Measurements from ENCODE around the gene BNC2. TPM values are rescaled to one million over a fixed set of nuclear protein-coding genes. Genes with fewer than 3 reads are reported as not detected.

BNC2 gene
- total RNA-seq, 6 experiments from 2014 or later = 0.22 to 0.80 (median 0.36) TPM

DNA sequence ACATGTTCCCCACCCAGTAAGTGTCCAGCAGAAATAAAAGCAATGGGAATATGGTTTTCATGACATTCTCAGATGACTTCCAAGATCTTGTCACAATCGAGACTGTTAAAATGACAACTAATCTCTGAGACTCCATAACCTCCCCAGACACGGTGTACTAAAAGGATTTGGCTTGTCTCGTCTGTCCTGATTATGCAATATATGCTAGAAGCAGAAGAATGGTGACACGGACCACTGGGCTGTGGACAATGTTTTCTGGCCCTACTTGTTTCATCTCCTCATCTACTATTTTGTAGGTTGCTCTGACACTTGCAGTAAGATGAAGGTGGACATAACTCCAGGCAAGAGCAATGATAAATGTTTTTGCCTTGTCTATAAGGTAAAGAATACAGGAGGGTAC is 56.6 kb downstream of the BNC2 start:
- no peaks in the 10 kb centered on the region for H3K9me3 ChIP-seq
- H3K4me1 ChIP-seq = no peaks in the 10 kb centered on the region
- no peaks in the 10 kb centered on the region for H3K36me3 ChIP-seq
- 43% methylated on average over 4 of the region's 4 CpGs for WGBS (ENCODE audit: insufficient coverage, low coverage, low lambda C conversion rate, missing lambda C conversion rate)
- no peak overlapping the region for H3K4me3 ChIP-seq
- H3K27me3 ChIP-seq = no peaks in the 10 kb centered on the region
- ATAC-seq (no peak), DNase-seq (no peak)
- no peak overlapping the region for H3K27ac ChIP-seq
- TF ChIP-seq POLR2A (IDR thresholded peaks at IDR 0.05) = no peak
- TF ChIP-seq, protein P1, sequence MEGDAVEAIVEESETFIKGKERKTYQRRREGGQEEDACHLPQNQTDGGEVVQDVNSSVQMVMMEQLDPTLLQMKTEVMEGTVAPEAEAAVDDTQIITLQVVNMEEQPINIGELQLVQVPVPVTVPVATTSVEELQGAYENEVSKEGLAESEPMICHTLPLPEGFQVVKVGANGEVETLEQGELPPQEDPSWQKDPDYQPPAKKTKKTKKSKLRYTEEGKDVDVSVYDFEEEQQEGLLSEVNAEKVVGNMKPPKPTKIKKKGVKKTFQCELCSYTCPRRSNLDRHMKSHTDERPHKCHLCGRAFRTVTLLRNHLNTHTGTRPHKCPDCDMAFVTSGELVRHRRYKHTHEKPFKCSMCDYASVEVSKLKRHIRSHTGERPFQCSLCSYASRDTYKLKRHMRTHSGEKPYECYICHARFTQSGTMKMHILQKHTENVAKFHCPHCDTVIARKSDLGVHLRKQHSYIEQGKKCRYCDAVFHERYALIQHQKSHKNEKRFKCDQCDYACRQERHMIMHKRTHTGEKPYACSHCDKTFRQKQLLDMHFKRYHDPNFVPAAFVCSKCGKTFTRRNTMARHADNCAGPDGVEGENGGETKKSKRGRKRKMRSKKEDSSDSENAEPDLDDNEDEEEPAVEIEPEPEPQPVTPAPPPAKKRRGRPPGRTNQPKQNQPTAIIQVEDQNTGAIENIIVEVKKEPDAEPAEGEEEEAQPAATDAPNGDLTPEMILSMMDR (IDR thresholded peaks at IDR 0.05) = no peak
- intact Hi-C loops (cut with DNase I) = no loop called here

DNA sequence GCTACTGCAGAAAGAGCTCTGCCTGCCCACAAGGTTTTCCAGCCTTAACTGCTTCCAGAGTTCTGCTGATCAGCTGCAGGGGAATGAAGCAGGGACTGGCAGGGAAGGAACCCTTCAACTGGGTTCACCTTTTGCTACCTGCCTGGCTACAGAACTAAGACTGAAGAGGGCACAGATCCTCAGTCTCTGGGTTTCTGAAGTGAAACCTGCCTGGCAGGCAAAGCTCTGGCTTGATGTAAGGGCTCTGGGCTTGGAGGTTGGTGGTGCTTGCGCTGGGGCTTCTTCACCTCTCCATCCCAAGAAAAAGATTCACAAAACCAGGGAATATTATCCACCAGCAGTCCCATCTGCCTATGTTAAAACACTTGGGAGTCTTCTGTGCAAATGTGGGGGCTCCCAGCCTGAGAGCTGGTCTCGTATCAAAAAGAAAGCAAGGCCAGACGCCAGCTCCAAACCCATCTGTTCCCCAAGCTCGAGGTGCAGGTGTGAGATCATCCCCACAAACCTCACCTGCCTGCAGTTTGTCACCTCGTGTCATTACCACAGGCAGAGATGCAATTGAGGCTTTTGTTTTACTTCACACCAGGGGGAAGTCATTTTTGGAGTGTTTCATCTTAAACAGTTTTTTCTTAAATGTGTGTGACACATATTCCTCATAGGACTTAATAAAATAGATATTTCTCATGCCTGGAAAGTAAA is 58.3 kb downstream of the BNC2 start:
- H3K27me3 ChIP-seq = no peaks in the 10 kb centered on the region
- no peaks in the 10 kb centered on the region for H3K36me3 ChIP-seq
- no peak for TF ChIP-seq POLR2A (IDR thresholded peaks at IDR 0.05)
- TF ChIP-seq, protein P1 (IDR thresholded peaks at IDR 0.05) = no peak
- ATAC-seq (no peak), DNase-seq (no peak)
- WGBS (ENCODE audit: insufficient coverage, low coverage, low lambda C conversion rate, missing lambda C conversion rate) = 32% methylated on average over 4 of the region's 5 CpGs
- H3K4me3 ChIP-seq = no peak overlapping the region
- H3K27ac ChIP-seq = no peak overlapping the region
- H3K4me1 ChIP-seq = no peaks in the 10 kb centered on the region
- H3K9me3 ChIP-seq = no peaks in the 10 kb centered on the region
- intact Hi-C loops (cut with DNase I) = no loop called here

- Histone ChIP-seq H3K36me3 (no peaks in the 10 kb centered on the region), H3K27me3 (no peaks in the 10 kb centered on the region), H3K27ac (no peak overlapping the region), H3K4me1 (no peaks in the 10 kb centered on the region), H3K9me3 (no peaks in the 10 kb centered on the region), H3K4me3 (no peak overlapping the region)
- intact Hi-C loops (cut with DNase I) = no loop called here
- WGBS (ENCODE audit: insufficient coverage, low coverage, low lambda C conversion rate, missing lambda C conversion rate) = 45% methylated on average over 4 of the region's 4 CpGs
- DNase-seq (no peak), ATAC-seq (no peak)
- TF ChIP-seq, protein P1 (IDR thresholded peaks at IDR 0.05) = no peak
- TF ChIP-seq POLR2A (IDR thresholded peaks at IDR 0.05) = no peak
Observed at GRCh38 chr9:16809912-16810610, 60.4 kb downstream of the BNC2 start.

GRCh38 chr9:16806674-16807073 is 63.8 kb downstream of the BNC2 start:
- Histone ChIP-seq H3K27me3 (no peaks in the 10 kb centered on the region), H3K4me1 (no peaks in the 10 kb centered on the region), H3K9me3 (no peaks in the 10 kb centered on the region), H3K27ac (no peak overlapping the region), H3K36me3 (no peaks in the 10 kb centered on the region), H3K4me3 (no peak overlapping the region)
- no peak for ATAC-seq
- intact Hi-C loops (cut with DNase I) = no loop called here
- no peak for DNase-seq
- TF ChIP-seq, protein P1 (IDR thresholded peaks at IDR 0.05) = no peak
- TF ChIP-seq POLR2A (IDR thresholded peaks at IDR 0.05) = no peak

All from right lobe of liver (tissue), 6 donors.